Activated CD8-positive, alpha-beta memory T cell treated with anti-CD3 and anti-CD28 coated beads for 36 hours (primary cell): Measurements from ENCODE around the gene FHIT. TPM values are rescaled to one million over a fixed set of nuclear protein-coding genes. Genes with fewer than 3 reads are reported as not detected.

Experiments
- CTCF ChIA-PET: fragments of 350-600 bp; sonication (Branson Sonifier 250); formaldehyde crosslinking; loops from one replicate; lab custom pipeline; 2021; ENCODE audit warnings: antibody characterized with exemption; lab: Charles Lee
- POLR2A ChIA-PET: fragments of 350-600 bp; sonication (Branson Sonifier 250); formaldehyde crosslinking; loops from one replicate; lab custom pipeline; 2021; ENCODE audit warnings: antibody characterized with exemption; lab: Charles Lee
- total RNA-seq, 2 experiments: library from RNA; stranded (reverse); gene quantifications; one replicate each; pipeline ENCODE4 v1.2.3, GENCODE V29; 2021

FHIT gene
- total RNA-seq, 2 experiments from 2014 or later: 5.0 to 5.7 TPM

DNA sequence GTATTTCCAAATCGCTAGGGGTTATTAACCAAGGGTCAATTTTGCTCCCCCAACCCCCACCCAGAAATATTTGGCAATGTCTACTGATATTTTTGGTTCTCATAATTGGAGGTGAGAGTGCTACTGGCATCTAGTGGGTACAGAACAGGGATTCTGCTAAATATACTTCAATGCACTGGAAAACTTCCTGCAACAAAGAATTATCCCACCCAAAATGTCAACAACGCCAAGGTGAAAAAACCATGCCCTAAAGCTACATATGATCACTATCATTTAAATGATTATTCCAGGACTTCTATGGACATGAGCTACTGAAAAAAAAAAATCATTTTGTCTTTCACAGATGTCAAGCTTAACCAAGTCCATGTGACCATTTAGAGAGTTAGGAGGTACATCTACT is 867.9 kb downstream of the FHIT start:
- ChIA-PET CTCF (no interaction called here), POLR2A (no interaction called here)

- POLR2A ChIA-PET: no interaction called here
- CTCF ChIA-PET: no interaction called here
Observed at GRCh38 chr3:60366486-60366885, 884.8 kb downstream of the FHIT start.

- ChIA-PET POLR2A (no interaction called here), CTCF (no interaction called here)
Observed at GRCh38 chr3:60365360-60365759, 885.9 kb downstream of the FHIT start.

GRCh38 chr3:60364475-60364874 is 886.8 kb downstream of the FHIT start:
- ChIA-PET POLR2A (no interaction called here), CTCF (no interaction called here)

DNA sequence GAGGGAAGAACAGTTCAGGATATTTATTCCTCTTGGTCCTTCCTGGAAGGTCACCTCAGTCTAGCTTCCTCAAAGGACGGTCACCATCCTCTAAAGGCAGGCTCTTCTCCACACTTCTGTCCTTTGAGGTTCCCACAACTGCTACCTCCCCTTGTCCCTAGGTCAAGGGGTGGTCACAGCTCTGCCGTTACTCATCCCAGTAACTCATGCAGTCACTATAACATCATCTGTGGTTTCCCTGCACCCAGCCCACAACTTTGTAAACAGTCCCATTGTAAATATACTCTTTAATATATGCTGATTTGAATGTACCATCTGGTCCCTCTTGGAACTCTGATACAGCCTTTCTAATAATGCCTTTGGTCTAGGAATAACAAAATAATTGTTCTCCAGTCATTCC is 887.4 kb downstream of the FHIT start:
- ChIA-PET CTCF (no interaction called here), POLR2A (no interaction called here)

DNA sequence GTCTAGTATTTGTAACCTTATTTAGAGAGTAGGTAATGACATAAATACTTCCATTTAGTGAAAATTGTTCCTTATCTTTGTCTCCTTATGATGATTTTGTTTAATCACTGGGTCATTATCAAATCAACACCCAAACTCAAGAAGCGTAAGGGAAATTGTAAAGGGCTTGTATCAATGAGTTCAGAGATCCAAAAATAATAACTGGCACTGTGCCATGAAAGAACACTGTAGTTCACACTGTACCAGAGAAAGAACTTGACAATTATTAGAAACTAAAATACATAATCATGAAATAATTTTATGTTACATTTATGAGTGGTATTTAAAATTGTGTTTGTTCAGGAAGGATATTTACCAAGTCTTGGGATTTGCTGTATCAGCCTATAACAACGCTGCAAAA is 895.4 kb downstream of the FHIT start:
- ChIA-PET CTCF (no interaction called here), POLR2A (no interaction called here)

GRCh38 chr3:60351481-60351880 is 899.8 kb downstream of the FHIT start:
- CTCF ChIA-PET: no interaction called here

GRCh38 chr3:60344340-60344739 is 906.9 kb downstream of the FHIT start:
- ChIA-PET CTCF (no interaction called here), POLR2A (no interaction called here)

More at GRCh38 chr3:60351481-60351880, 899.8 kb downstream of the FHIT start:
- POLR2A ChIA-PET: no interaction called here

GRCh38 chr3:60343831-60344230 is 907.4 kb downstream of the FHIT start:
- ChIA-PET CTCF (no interaction called here), POLR2A (no interaction called here)

- CTCF ChIA-PET: no interaction called here
- POLR2A ChIA-PET: no interaction called here
Observed at GRCh38 chr3:60339304-60339703, 911.9 kb downstream of the FHIT start.

DNA sequence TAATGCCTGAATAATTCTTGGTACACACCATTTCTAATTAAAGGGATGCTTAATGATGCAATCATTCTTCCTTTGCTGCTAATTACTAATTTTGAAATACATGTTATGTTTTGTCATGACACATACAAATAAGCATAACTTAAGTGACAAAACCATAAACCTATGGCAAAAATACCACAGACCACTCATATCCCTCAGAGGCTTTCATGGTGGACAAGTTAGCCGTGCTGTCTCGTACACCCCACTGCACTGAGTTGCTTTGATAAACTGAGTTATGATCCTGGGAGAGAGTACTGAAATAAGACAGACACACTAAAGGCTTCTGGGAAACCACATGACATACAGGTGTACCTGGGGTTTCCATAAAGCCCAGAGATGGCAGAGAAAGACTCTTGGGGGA is 913.8 kb downstream of the FHIT start:
- ChIA-PET CTCF (no interaction called here), POLR2A (no interaction called here)

DNA sequence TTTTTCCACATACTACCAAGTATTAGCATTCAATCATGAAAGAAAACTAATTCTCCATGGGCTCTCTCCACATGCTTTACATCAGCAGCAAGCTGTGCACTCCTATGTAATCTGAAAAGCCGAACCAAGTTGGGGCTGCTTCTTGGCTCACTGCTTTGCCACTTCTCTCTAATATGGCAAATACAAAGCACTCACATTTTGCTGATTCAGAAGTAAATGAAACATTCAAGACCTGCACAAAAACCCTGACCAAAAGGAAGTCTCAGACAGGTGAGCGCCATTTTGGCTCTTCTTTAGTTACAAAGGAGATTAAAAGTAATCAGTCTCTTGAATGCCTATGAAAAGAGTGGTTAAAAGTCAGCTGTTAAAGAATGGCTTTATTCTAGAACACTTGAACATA is 915.2 kb downstream of the FHIT start:
- CTCF ChIA-PET: no interaction called here
- POLR2A ChIA-PET: no interaction called here

DNA sequence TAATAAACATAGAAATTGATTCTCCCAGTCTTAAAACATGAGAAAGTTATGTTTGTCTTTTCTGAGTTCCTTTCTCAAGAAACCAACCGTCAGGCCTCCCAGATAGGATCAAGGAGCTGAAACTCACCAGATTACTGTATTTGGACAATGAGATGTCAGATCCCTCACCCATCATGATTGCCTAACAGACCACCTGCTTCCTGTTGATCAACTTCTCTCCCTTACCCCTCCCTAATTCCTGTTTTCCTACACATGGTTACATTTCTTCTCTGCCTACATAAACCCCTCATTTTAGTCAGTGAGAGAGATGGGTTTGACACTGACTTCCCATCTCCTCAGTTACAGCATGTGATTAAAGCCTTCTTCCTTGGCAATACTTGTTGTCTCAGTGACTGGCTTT is 917.5 kb downstream of the FHIT start:
- ChIA-PET CTCF (no interaction called here), POLR2A (no interaction called here)

DNA sequence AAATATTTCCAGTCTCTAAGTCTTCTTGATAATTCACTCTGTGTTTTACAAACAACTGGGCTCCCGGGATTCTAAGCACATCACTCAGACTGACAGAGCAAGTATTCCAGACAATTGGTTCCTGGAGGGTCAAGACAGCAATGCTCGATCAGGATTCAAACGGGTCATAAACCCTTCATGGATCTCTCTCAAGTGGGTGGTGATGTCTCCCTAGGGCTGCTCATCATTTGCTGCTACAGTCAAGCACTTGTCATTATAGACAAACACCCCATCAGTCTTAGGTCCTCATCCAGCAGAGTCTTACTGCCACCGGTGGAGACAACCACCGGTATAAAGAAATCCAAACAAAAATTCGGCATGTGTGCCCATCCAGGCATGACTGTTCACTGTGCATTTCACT is 921.1 kb downstream of the FHIT start:
- ChIA-PET CTCF (no interaction called here), POLR2A (no interaction called here)

DNA sequence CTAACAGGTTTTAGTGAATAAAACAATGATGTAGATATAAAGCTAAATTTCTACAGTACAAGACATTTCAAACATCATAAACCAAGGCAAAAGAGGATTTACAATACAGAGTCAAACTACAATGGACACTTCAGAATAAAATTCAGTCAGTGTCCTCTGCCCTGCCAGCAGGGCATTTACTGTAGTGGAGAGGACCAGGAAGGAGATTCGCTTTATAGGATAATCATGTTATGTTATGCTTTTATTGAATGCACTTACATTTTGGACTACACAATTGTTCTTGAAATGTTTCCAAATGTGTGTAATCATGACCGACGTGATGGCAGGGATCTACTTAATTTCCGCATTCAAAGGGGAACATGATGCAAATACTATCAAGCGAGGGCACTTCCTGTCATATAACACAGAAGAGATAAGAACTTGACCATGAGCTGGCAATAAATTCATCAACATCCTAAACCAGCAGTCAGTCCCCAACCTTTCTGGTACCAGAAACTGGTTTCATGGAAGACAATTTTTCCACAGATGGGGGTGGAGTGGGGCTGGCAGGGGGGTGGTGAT is 925.6 kb downstream of the FHIT start:
- CTCF ChIA-PET: no interaction called here
- POLR2A ChIA-PET: no interaction called here

DNA sequence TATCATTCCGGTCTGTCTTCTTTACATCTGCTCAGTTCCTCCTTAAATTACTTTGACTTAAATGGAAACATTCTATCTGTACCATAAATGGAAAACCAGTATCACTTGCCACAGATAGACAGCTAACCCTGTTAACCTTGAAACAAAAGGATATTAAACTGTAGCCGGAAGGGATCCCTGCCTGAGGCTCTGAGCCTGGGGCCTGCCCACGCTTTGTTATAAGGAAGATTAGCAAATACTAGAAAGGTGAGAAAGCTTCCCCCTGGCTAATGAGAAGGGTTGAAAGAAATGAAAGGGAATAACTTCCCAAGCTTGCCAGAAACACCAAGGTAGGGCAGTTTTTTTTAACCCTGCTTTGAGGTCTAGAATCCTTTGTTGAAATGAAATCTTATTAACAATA is 927.6 kb downstream of the FHIT start:
- POLR2A ChIA-PET: no interaction called here

GRCh38 chr3:60323180-60323579 is 928.1 kb downstream of the FHIT start:
- CTCF ChIA-PET: no interaction called here

More for the DNA sequence above, 927.6 kb downstream of the FHIT start:
- CTCF ChIA-PET: no interaction called here

GRCh38 chr3:60322298-60322856 is 928.9 kb downstream of the FHIT start:
- ChIA-PET CTCF (no interaction called here), POLR2A (no interaction called here)

More at GRCh38 chr3:60323180-60323579, 928.1 kb downstream of the FHIT start:
- POLR2A ChIA-PET: no interaction called here

- ChIA-PET POLR2A (no interaction called here), CTCF (no interaction called here)
Observed at GRCh38 chr3:60319179-60319858, 931.9 kb downstream of the FHIT start.

- ChIA-PET POLR2A (no interaction called here), CTCF (no interaction called here)
Observed at GRCh38 chr3:60316121-60316797, 935.0 kb downstream of the FHIT start.

GRCh38 chr3:60313951-60314461 is 937.2 kb downstream of the FHIT start:
- ChIA-PET CTCF (no interaction called here), POLR2A (no interaction called here)
